ENCODE results near the gene DSCAML1.

DNA sequence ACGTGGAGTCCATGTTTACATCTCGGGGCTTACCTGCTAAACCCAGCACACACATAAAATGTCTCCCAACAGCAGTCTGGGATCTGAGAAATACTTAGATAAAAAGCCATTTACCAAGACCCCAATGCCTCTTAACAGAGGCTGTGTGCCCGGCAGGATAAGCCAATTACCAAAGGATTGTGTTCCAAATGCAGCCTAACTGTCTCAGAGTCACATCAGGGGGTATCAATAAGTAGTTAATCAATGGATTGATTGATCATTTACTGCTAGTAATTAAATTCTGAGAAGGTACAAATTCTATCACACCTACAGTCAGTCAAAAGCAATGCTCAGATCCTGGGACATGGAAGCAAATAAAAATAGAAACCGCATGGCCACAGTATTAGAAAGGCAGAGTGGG lies 125.6 kb downstream of the DSCAML1 start:
- TF ChIP-seq EZH2phosphoT487 (IDR thresholded peaks at IDR 0.05; ENCODE audit: low read depth) = no peak
- TF ChIP-seq, protein P1, sequence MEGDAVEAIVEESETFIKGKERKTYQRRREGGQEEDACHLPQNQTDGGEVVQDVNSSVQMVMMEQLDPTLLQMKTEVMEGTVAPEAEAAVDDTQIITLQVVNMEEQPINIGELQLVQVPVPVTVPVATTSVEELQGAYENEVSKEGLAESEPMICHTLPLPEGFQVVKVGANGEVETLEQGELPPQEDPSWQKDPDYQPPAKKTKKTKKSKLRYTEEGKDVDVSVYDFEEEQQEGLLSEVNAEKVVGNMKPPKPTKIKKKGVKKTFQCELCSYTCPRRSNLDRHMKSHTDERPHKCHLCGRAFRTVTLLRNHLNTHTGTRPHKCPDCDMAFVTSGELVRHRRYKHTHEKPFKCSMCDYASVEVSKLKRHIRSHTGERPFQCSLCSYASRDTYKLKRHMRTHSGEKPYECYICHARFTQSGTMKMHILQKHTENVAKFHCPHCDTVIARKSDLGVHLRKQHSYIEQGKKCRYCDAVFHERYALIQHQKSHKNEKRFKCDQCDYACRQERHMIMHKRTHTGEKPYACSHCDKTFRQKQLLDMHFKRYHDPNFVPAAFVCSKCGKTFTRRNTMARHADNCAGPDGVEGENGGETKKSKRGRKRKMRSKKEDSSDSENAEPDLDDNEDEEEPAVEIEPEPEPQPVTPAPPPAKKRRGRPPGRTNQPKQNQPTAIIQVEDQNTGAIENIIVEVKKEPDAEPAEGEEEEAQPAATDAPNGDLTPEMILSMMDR (IDR thresholded peaks at IDR 0.05; ENCODE audit: low read depth, low read length) = no peak
